K562 (cell line): ENCODE data around the gene EPPIN. TPM values are rescaled to one million over a fixed set of nuclear protein-coding genes. Genes with fewer than 3 reads are reported as not detected.

ENCODE experiments used
- CREB3L1 ChIP-seq: fragments of 450-650 bp; IDR thresholded peaks from 2 replicates; pipeline ENCODE4 v1.6.1; 2014; ENCODE audit warnings: low read depth, mild to moderate bottlenecking, moderate library complexity, borderline replicate concordance
- ELF4 ChIP-seq: fragments of 450-650 bp; formaldehyde crosslinking; IDR thresholded peaks from 2 replicates; pipeline ENCODE4 v1.4.0; 2022; ENCODE audit warnings: missing genetic modification characterization
- NCOR1 ChIP-seq: fragments of 450-650 bp; IDR thresholded peaks from 2 replicates; pipeline ENCODE4 v1.6.1; 2016; ENCODE audit warnings: mild to moderate bottlenecking, moderate library complexity
- NFE2 ChIP-seq: IDR thresholded peaks from 2 replicates; pipeline ENCODE4 v1.6.1; 2014; ENCODE audit warnings: antibody characterized with exemption, low read depth
- NR2C2 ChIP-seq, 2 experiments: fragments of 200-800 bp in 1 of 2; sonication (Bioruptor generic) in 1 of 2; sonication (generic) in 1 of 2; formaldehyde crosslinking in 1 of 2; IDR thresholded peaks; 2 replicates each; pipeline versions ENCODE4 v1.6.1 to v1.8.0; 2016 to 2022; ENCODE audit warnings: mild to moderate bottlenecking in 1 of 2, missing compliant biosample characterization in 1 of 2, missing genetic modification characterization in 1 of 2, missing genetic modification reagents in 1 of 2
- RBM22 ChIP-seq: fragments of 200-400 bp; formaldehyde crosslinking; IDR thresholded peaks from 2 replicates; pipeline ENCODE4 v1.6.1; 2018; ENCODE audit warnings: low read length, low read depth; ENCODE audit not compliant: poor library complexity, severe bottlenecking
- RFX7 ChIP-seq: fragments of 250-450 bp; sonication (Bioruptor Pico); IDR thresholded peaks from 2 replicates; pipeline ENCODE4 v1.5.1; 2021; ENCODE audit warnings: mild to moderate bottlenecking
- SMAD1 ChIP-seq: fragments of 150-350 bp; IDR thresholded peaks from 2 replicates; pipeline ENCODE4 v1.6.1; 2014; ENCODE audit warnings: low read length, low read depth; ENCODE audit not compliant: partially characterized antibody
- STAT5B ChIP-seq: fragments of 250-450 bp; sonication (Bioruptor Pico); IDR thresholded peaks from 2 replicates; pipeline ENCODE4 v1.8.0; 2021; ENCODE audit warnings: mild to moderate bottlenecking, inconsistent platforms
- TBP ChIP-seq: optimal IDR thresholded peaks from 2 replicates; pipeline ENCODE3; 2011; ENCODE audit warnings: low read depth, low read length, improper control_type of control experiment
- TEAD2 ChIP-seq: fragments of 450-650 bp; IDR thresholded peaks from 2 replicates; pipeline ENCODE4 v1.6.1; 2016; ENCODE audit warnings: missing genetic modification characterization, control low read depth, missing compliant biosample characterization
- ZBTB1 ChIP-seq: sonication (generic); formaldehyde crosslinking; IDR thresholded peaks from 2 replicates; pipeline ENCODE4 v1.8.1; 2023; ENCODE audit warnings: missing genetic modification reagents, low read depth, mild to moderate bottlenecking, borderline replicate concordance
- ZC3H11A ChIP-seq: IDR thresholded peaks from 2 replicates; pipeline ENCODE4 v1.6.1; 2012; ENCODE audit warnings: low read depth, low read length, improper control_type of control experiment
- ZKSCAN8 ChIP-seq: fragments of 200-800 bp; sonication (Bioruptor generic); IDR thresholded peaks from 2 replicates; pipeline ENCODE4 v1.6.1; 2016; ENCODE audit warnings: missing genetic modification characterization, missing compliant biosample characterization
- ZNF12 ChIP-seq: sonication (generic); formaldehyde crosslinking; IDR thresholded peaks from 2 replicates; pipeline ENCODE4 v1.4.0; 2020; ENCODE audit warnings: mild to moderate bottlenecking, missing genetic modification reagents
- ZNF197 ChIP-seq: fragments of 200-800 bp; sonication (Bioruptor generic); IDR thresholded peaks from 2 replicates; pipeline ENCODE4 v1.6.1; 2016; ENCODE audit warnings: low read depth, missing genetic modification characterization, missing compliant biosample characterization
- ZNF512 ChIP-seq: IDR thresholded peaks from 2 replicates; pipeline ENCODE4 v1.6.1; 2016; ENCODE audit warnings: missing genetic modification characterization, missing compliant biosample characterization
- ZNF707 ChIP-seq: fragments of 250-450 bp; sonication (Bioruptor Pico); conservative IDR thresholded peaks from 2 replicates; pipeline ENCODE4 v1.8.0; 2022; ENCODE audit warnings: inconsistent platforms, mild to moderate bottlenecking, moderate library complexity
- polyA plus RNA-seq, 8 experiments: library from polyadenylated mRNA; depleted of rRNA in 4 of 8; stranded (reverse) in 5 of 8; unstranded in 3 of 8; fragments of >200 nt; fragmentation: Nextera tagmentation in 2 of 8; fragmentation: Illumina TruSeq in 1 of 8; extraction: Ambion mirVana in 2 of 8; extraction: Trizol in 1 of 8; gene quantifications; 2 replicates each; pipeline versions ENCODE4 v1.2.1 to v1.2.3, GENCODE V29; 2011 to 2014; ENCODE audit warnings: inconsistent platforms in 1 of 8, missing spikeins in 1 of 8
- total RNA-seq, 7 experiments: library from RNA; depleted of rRNA in 6 of 7; stranded (reverse); fragments of >200 nt in 6 of 7; fragmentation: Illumina TruSeq in 2 of 7; extraction: Trizol in 2 of 7; gene quantifications; 2 replicates each; pipeline versions ENCODE4 v1.2.1 to v1.2.3, GENCODE V29; 2011 to 2021; ENCODE audit warnings: low replicate concordance in 1 of 7
- TF ChIP-seq, protein P1 (sequence below): fragments of 250-450 bp; sonication (Bioruptor Pico); IDR thresholded peaks from 2 replicates; pipeline ENCODE4 v1.4.0; 2020

The EPPIN gene
- total and polyA plus RNA-seq, 9 of the 15 experiments (the other 6 are each of a cell fraction or from before 2014, with no cell fraction given): not detected

DNA sequence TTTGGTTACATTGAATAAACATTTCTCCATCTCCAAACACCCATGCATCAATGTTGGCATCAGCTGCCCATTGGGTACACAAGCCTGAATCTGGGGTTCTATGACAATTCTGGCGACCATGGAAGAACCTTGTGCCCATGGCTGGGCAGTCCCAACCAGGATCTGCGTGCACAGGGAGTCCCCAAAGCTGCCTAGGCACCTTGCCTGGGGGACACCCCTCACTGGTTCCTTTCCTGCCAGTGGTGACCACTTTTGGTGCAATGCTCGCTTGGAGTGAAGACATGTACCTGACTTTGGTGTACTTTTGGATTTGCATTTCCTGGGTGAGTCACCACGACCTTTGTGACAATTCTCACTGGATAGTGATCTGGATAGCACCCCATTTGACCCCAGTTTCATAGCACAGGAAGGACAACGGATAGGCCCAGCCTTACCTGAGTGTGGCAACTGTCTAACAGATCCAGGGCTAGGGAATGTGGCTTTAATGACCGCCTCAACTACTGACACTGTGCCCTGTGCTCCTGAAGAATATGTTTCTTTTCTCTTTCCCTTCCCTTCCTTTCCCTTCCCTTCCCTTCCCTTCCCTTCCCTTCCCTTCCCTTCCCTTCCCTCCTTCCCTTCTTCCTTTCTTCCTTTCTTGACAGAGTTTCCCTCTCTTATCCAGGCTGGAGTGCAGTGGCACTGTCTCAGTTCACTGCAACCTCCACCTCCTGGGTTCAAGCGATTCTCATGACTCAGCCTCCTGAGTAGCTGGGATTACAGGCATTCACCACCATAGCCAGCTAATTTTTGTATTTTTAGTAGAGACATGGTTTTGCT, 38.9 kb downstream of the EPPIN start (continued):
- TF ChIP-seq ZNF197 (CRISPR knock-in tag): peak; percentile 52; the same call in 1 of the 2 replicates
- 0 out of 2 replicates have a peak, but pooled peaks have one; percentile 23 for TF ChIP-seq ZNF512 (tag)
- TF ChIP-seq ZC3H11A: no peak
- TF ChIP-seq STAT5B (CRISPR knock-in tag): no peak
- no peak for TF ChIP-seq RFX7 (CRISPR knock-in tag)
- TF ChIP-seq, protein P1, sequence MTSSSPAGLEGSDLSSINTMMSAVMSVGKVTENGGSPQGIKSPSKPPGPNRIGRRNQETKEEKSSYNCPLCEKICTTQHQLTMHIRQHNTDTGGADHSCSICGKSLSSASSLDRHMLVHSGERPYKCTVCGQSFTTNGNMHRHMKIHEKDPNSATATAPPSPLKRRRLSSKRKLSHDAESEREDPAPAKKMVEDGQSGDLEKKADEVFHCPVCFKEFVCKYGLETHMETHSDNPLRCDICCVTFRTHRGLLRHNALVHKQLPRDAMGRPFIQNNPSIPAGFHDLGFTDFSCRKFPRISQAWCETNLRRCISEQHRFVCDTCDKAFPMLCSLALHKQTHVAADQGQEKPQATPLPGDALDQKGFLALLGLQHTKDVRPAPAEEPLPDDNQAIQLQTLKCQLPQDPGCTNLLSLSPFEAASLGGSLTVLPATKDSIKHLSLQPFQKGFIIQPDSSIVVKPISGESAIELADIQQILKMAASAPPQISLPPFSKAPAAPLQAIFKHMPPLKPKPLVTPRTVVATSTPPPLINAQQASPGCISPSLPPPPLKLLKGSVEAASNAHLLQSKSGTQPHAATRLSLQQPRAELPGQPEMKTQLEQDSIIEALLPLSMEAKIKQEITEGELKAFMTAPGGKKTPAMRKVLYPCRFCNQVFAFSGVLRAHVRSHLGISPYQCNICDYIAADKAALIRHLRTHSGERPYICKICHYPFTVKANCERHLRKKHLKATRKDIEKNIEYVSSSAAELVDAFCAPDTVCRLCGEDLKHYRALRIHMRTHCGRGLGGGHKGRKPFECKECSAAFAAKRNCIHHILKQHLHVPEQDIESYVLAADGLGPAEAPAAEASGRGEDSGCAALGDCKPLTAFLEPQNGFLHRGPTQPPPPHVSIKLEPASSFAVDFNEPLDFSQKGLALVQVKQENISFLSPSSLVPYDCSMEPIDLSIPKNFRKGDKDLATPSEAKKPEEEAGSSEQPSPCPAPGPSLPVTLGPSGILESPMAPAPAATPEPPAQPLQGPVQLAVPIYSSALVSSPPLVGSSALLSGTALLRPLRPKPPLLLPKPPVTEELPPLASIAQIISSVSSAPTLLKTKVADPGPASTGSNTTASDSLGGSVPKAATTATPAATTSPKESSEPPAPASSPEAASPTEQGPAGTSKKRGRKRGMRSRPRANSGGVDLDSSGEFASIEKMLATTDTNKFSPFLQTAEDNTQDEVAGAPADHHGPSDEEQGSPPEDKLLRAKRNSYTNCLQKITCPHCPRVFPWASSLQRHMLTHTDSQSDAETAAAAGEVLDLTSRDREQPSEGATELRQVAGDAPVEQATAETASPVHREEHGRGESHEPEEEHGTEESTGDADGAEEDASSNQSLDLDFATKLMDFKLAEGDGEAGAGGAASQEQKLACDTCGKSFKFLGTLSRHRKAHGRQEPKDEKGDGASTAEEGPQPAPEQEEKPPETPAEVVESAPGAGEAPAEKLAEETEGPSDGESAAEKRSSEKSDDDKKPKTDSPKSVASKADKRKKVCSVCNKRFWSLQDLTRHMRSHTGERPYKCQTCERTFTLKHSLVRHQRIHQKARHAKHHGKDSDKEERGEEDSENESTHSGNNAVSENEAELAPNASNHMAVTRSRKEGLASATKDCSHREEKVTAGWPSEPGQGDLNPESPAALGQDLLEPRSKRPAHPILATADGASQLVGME (CRISPR knock-in tag): no peak
- TF ChIP-seq TBP: no peak
- TF ChIP-seq ZKSCAN8 (CRISPR knock-in tag): no peak
- no peak for TF ChIP-seq CREB3L1
- no peak for TF ChIP-seq RBM22
- no peak for TF ChIP-seq NCOR1
- TF ChIP-seq NFE2: no peak
- no peak for TF ChIP-seq ZNF12 (CRISPR knock-in tag)
- TF ChIP-seq ZBTB1 (CRISPR knock-in tag): no peak
- no peak for TF ChIP-seq NR2C2 (CRISPR knock-in tag; IDR thresholded peaks at IDR 0.05)
- peak; percentile 55; the same call in 1 of the 2 replicates for TF ChIP-seq NR2C2 (tag; IDR thresholded peaks at IDR 0.05)
- TF ChIP-seq ELF4 (CRISPR knock-in tag): 0 out of 2 replicates have a peak, but pooled peaks have one; percentile 63
- TF ChIP-seq TEAD2 (tag): no peak
- TF ChIP-seq SMAD1: no peak
- no peak for TF ChIP-seq ZNF707
